H1 (cell line): ENCODE data around the gene SEMA6A.

Experiments
- CEBPB ChIP-seq: IDR thresholded peaks from 2 replicates; pipeline ENCODE4 v1.6.1; 2012; ENCODE audit warnings: low read depth, low read length
- CHD1 ChIP-seq: IDR thresholded peaks from 2 replicates; pipeline ENCODE4 v1.6.1; 2012; ENCODE audit warnings: low read depth, low read length, improper control_type of control experiment
- CTCF ChIP-seq, 3 experiments: IDR thresholded peaks; 1 replicate in 2 of 3; 2 replicates in 1 of 3; pipeline versions ENCODE4 v1.5.1 to v1.6.1; 2011; ENCODE audit warnings: low read length in 3 of 3, mild to moderate bottlenecking in 3 of 3, inconsistent platforms in 2 of 3, low read depth in 1 of 3, moderate library complexity in 1 of 3; ENCODE audit not compliant: insufficient read depth in 1 of 3; ENCODE audit errors: control extremely low read depth in 1 of 3
- MAX ChIP-seq: IDR thresholded peaks from 2 replicates; pipeline ENCODE4 v1.6.1; 2012; ENCODE audit warnings: inconsistent platforms
- POLR2AphosphoS5 ChIP-seq: IDR thresholded peaks from 2 replicates; pipeline ENCODE4 v1.6.1; 2011; ENCODE audit warnings: low read depth, low read length
- RFX5 ChIP-seq: IDR thresholded peaks from 2 replicates; pipeline ENCODE4 v1.6.1; 2011; ENCODE audit warnings: low read depth, low read length, improper control_type of control experiment, borderline replicate concordance
- SIN3A ChIP-seq, 2 experiments: IDR thresholded peaks in 1 of 2; conservative IDR thresholded peaks in 1 of 2; 2 replicates each; pipeline ENCODE4 v1.6.1; 2011 to 2012; ENCODE audit warnings: low read length in 2 of 2, improper control_type of control experiment in 1 of 2, low read depth in 1 of 2, mild to moderate bottlenecking in 1 of 2
- SP1 ChIP-seq: IDR thresholded peaks from 2 replicates; pipeline ENCODE4 v1.6.1; 2011; ENCODE audit warnings: low read depth, low read length
- TAF1 ChIP-seq: IDR thresholded peaks from 2 replicates; pipeline ENCODE4 v1.6.1; 2011; ENCODE audit warnings: mild to moderate bottlenecking, low read depth, low read length

GRCh38 chr5:116553366-116553765 is 21.3 kb downstream of the SEMA6A start:
- TF ChIP-seq TAF1 (no peak), CHD1 (no peak), SP1 (no peak), MAX (no peak), POLR2AphosphoS5 (no peak), SIN3A (conservative IDR thresholded peaks at IDR 0.05 in 1 of 2, IDR thresholded peaks at IDR 0.05 in 1 of 2; ENCODE audit: low read depth in 1 of 2, low read length in 2 of 2) (no peak), CEBPB (no peak), RFX5 (no peak), CTCF (IDR thresholded peaks at IDR 0.05; ENCODE audit: control extremely low read depth in 1 of 3, insufficient read depth in 1 of 3, low read depth in 1 of 3, low read length in 3 of 3) (no peak)
